ENCODE results near the gene DCST1. TPM values are rescaled to one million over a fixed set of nuclear protein-coding genes. Genes with fewer than 3 reads are reported as not detected.

Gene DCST1
- total and polyA plus RNA-seq, 2 of the 8 experiments (the other 6 are each of a cell fraction or from before 2014, with no cell fraction given), result not detected

GRCh38 chr1:155048449-155049334, 15.1 kb downstream of the DCST1 start (continued):
- TF ChIP-seq, protein P1, sequence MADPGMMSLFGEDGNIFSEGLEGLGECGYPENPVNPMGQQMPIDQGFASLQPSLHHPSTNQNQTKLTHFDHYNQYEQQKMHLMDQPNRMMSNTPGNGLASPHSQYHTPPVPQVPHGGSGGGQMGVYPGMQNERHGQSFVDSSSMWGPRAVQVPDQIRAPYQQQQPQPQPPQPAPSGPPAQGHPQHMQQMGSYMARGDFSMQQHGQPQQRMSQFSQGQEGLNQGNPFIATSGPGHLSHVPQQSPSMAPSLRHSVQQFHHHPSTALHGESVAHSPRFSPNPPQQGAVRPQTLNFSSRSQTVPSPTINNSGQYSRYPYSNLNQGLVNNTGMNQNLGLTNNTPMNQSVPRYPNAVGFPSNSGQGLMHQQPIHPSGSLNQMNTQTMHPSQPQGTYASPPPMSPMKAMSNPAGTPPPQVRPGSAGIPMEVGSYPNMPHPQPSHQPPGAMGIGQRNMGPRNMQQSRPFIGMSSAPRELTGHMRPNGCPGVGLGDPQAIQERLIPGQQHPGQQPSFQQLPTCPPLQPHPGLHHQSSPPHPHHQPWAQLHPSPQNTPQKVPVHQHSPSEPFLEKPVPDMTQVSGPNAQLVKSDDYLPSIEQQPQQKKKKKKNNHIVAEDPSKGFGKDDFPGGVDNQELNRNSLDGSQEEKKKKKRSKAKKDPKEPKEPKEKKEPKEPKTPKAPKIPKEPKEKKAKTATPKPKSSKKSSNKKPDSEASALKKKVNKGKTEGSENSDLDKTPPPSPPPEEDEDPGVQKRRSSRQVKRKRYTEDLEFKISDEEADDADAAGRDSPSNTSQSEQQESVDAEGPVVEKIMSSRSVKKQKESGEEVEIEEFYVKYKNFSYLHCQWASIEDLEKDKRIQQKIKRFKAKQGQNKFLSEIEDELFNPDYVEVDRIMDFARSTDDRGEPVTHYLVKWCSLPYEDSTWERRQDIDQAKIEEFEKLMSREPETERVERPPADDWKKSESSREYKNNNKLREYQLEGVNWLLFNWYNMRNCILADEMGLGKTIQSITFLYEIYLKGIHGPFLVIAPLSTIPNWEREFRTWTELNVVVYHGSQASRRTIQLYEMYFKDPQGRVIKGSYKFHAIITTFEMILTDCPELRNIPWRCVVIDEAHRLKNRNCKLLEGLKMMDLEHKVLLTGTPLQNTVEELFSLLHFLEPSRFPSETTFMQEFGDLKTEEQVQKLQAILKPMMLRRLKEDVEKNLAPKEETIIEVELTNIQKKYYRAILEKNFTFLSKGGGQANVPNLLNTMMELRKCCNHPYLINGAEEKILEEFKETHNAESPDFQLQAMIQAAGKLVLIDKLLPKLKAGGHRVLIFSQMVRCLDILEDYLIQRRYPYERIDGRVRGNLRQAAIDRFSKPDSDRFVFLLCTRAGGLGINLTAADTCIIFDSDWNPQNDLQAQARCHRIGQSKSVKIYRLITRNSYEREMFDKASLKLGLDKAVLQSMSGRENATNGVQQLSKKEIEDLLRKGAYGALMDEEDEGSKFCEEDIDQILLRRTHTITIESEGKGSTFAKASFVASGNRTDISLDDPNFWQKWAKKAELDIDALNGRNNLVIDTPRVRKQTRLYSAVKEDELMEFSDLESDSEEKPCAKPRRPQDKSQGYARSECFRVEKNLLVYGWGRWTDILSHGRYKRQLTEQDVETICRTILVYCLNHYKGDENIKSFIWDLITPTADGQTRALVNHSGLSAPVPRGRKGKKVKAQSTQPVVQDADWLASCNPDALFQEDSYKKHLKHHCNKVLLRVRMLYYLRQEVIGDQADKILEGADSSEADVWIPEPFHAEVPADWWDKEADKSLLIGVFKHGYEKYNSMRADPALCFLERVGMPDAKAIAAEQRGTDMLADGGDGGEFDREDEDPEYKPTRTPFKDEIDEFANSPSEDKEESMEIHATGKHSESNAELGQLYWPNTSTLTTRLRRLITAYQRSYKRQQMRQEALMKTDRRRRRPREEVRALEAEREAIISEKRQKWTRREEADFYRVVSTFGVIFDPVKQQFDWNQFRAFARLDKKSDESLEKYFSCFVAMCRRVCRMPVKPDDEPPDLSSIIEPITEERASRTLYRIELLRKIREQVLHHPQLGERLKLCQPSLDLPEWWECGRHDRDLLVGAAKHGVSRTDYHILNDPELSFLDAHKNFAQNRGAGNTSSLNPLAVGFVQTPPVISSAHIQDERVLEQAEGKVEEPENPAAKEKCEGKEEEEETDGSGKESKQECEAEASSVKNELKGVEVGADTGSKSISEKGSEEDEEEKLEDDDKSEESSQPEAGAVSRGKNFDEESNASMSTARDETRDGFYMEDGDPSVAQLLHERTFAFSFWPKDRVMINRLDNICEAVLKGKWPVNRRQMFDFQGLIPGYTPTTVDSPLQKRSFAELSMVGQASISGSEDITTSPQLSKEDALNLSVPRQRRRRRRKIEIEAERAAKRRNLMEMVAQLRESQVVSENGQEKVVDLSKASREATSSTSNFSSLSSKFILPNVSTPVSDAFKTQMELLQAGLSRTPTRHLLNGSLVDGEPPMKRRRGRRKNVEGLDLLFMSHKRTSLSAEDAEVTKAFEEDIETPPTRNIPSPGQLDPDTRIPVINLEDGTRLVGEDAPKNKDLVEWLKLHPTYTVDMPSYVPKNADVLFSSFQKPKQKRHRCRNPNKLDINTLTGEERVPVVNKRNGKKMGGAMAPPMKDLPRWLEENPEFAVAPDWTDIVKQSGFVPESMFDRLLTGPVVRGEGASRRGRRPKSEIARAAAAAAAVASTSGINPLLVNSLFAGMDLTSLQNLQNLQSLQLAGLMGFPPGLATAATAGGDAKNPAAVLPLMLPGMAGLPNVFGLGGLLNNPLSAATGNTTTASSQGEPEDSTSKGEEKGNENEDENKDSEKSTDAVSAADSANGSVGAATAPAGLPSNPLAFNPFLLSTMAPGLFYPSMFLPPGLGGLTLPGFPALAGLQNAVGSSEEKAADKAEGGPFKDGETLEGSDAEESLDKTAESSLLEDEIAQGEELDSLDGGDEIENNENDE (IDR thresholded peaks at IDR 0.05; ENCODE audit: insufficient replicate concordance, low read length), result no peak
- TF ChIP-seq BCL11A (IDR thresholded peaks at IDR 0.05; ENCODE audit: low read depth in 2 of 2, low read length in 2 of 2), result no peak
